Ectodermal cell (in vitro differentiated cells): ENCODE data around the gene IGSF21.

Experiments
- H3K27ac ChIP-seq: 2 replicates; pipeline ENCODE4 v1.7.0; 2013; ENCODE audit warnings: mild to moderate bottlenecking, low read depth, low read length; ENCODE audit not compliant: insufficient read depth, poor library complexity, severe bottlenecking
- H3K27me3 ChIP-seq: 2 replicates; pipeline ENCODE4 v1.7.0; 2013; ENCODE audit warnings: mild to moderate bottlenecking, low read length; ENCODE audit not compliant: insufficient read depth, control insufficient read depth, poor library complexity, severe bottlenecking
- H3K36me3 ChIP-seq: one replicate; pipeline ENCODE4 v1.7.0; 2013; ENCODE audit warnings: low read length; ENCODE audit not compliant: control insufficient read depth, insufficient read depth
- H3K4me1 ChIP-seq: one replicate; pipeline ENCODE4 v1.7.0; 2013; ENCODE audit warnings: low read length; ENCODE audit not compliant: control insufficient read depth, insufficient read depth
- H3K4me3 ChIP-seq: 2 replicates; pipeline ENCODE4 v1.7.0; 2013; ENCODE audit warnings: low read depth, low read length, control low read depth; ENCODE audit not compliant: insufficient read depth
- H3K9me3 ChIP-seq: 2 replicates; pipeline ENCODE4 v1.7.0; 2013; ENCODE audit warnings: mild to moderate bottlenecking, low read length, moderate library complexity; ENCODE audit not compliant: control insufficient read depth
- WGBS, 2 experiments: methylation state at CpG; one replicate each; pipeline ENCODE4 v1.1.7; 2013; ENCODE audit warnings: missing lambda C conversion rate in 2 of 2; 5-methylcytosine and 5-hydroxymethylcytosine counted together

The IGSF21 gene

GRCh38 chr1:18417316-18418269, 310.0 kb downstream of the IGSF21 start:
- Histone ChIP-seq H3K4me3 (no peak overlapping the region), H3K4me1 (peaks cover 6% of the 10 kb centered on the region), H3K36me3 (no peaks in the 10 kb centered on the region), H3K27me3 (no peaks in the 10 kb centered on the region), H3K27ac (no peak overlapping the region), H3K9me3 (no peaks in the 10 kb centered on the region)
- WGBS, 2 experiments, result 41 to 43% methylated on average over 3 of the region's 3 CpGs

- no peaks in the 10 kb centered on the region for H3K9me3 ChIP-seq
- no peaks in the 10 kb centered on the region for H3K36me3 ChIP-seq
- no peak overlapping the region for H3K27ac ChIP-seq
- WGBS, 2 experiments, result 61 to 65% methylated on average over 6 of the region's 6 CpGs
- H3K4me1 ChIP-seq, result peaks cover 6% of the 10 kb centered on the region
- no peak overlapping the region for H3K4me3 ChIP-seq
- H3K27me3 ChIP-seq, result no peaks in the 10 kb centered on the region
Observed at GRCh38 chr1:18419113-18419844, 311.7 kb downstream of the IGSF21 start.

DNA sequence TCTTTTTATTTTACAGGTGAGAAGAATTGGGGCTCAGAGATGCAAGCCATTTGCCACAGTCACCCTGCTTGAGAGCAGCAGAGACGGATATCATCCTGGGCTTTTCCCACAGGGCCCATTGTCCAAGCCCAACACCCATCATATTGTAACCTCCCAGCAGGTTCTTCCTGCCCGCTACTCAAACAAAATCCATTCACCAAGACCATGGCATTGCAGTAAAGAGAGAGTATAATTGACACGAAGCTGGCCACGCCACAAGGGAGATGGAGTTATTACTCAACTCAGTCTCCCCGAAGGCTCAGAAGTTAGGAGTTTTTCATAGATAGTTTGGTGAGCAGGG, 312.2 kb downstream of the IGSF21 start:
- H3K4me3 ChIP-seq, result no peak overlapping the region
- peaks cover 6% of the 10 kb centered on the region for H3K4me1 ChIP-seq
- 66 to 69% methylated on average over 5 of the region's 5 CpGs for WGBS, 2 experiments
- no peak overlapping the region for H3K27ac ChIP-seq
- H3K27me3 ChIP-seq, result no peaks in the 10 kb centered on the region
- no peaks in the 10 kb centered on the region for H3K36me3 ChIP-seq
- no peaks in the 10 kb centered on the region for H3K9me3 ChIP-seq

- no peak overlapping the region for H3K4me3 ChIP-seq
- no peaks in the 10 kb centered on the region for H3K9me3 ChIP-seq
- no peaks in the 10 kb centered on the region for H3K36me3 ChIP-seq
- H3K27ac ChIP-seq, result no peak overlapping the region
- WGBS, 2 experiments, result 90 to 91% methylated on average over 12 to 15 of the region's 15 CpGs
- peaks cover 1% of the 10 kb centered on the region for H3K4me1 ChIP-seq
- no peaks in the 10 kb centered on the region for H3K27me3 ChIP-seq
Observed at GRCh38 chr1:18422076-18422777, 314.6 kb downstream of the IGSF21 start.

- H3K36me3 ChIP-seq, result no peaks in the 10 kb centered on the region
- H3K27me3 ChIP-seq, result no peaks in the 10 kb centered on the region
- H3K4me3 ChIP-seq, result no peak overlapping the region
- no peaks in the 10 kb centered on the region for H3K9me3 ChIP-seq
- 93 to 94% methylated on average over 5 of the region's 5 CpGs for WGBS, 2 experiments
- no peaks in the 10 kb centered on the region for H3K4me1 ChIP-seq
- H3K27ac ChIP-seq, result no peak overlapping the region
Observed at GRCh38 chr1:18422954-18423353, 315.4 kb downstream of the IGSF21 start.

DNA sequence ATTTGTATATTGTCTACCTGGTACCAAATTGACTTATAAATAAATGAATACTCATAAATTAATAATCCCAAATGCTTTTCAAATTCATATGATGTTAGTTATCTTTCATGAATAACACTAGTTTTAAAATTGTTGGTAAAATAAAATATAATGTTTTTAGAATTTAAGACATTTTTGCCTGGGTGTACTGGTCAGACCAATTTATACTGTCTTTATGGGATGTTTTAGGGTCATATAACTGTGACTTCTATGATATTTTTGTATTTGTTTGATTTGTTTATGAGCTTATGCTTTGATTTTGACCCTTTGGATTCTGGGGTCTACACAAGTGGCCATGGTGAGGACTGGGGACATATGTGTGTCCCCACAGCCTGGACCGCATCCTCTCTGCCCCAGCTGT, 319.0 kb downstream of the IGSF21 start:
- no peak overlapping the region for H3K27ac ChIP-seq
- WGBS, 2 experiments, result 90 to 96% methylated on average over 1 of the region's 1 CpG
- H3K36me3 ChIP-seq, result no peaks in the 10 kb centered on the region
- no peak overlapping the region for H3K4me3 ChIP-seq
- H3K4me1 ChIP-seq, result no peaks in the 10 kb centered on the region
- H3K27me3 ChIP-seq, result no peaks in the 10 kb centered on the region
- H3K9me3 ChIP-seq, result no peaks in the 10 kb centered on the region
